ENCODE results near the gene EMP3. TPM values are rescaled to one million over a fixed set of nuclear protein-coding genes. Genes with fewer than 3 reads are reported as not detected.

The EMP3 gene
- total RNA-seq, 1 experiment from 2014 or later, result 8.9 TPM

DNA sequence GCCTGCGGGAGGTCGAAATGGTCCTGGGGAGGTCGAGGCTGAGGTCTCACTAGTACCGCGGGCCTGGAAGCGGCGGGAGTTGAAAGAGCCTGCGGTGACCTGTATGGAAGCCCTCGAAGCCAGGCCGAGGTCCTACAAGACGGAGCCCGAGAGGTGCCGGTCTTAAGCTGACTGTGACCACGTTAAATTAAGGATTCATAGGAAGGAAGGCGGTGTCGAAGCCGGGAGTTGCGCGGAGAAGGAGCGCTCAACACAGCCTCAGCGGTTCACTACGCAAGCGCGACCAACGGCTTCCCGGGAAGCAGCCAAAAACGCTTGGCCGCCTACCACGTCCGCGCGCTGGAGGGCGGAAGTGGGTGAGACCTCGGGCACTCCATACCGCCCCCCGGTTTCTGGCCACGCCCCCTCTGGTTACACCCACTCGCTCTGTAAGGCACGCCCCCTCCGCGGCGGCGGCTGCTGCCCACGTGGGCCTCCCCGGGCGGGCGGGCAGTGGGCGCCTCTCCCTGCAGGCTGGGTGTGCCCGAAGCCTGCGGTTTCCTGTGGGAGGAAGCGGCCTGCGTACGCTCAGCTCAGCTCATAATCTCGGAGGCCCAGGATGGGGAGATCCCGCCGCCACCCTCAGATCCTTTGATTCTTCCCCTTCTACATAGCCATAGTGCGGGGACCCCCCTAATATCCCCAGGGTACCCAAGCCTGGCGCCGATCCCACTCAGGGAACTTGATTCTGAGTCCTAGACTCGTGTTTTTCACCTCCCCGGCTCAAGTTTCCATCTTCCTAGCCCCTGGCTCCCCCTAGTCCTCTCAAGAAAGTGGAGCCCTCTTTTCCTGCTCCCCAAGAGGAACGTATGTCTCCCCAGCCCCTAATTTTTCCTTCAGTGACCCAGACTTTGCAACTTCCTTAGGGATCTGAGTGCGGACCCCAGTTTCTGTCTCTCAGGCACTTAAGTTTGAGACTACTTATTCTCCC lies 3.4 kb upstream of the EMP3 start (continued):
- TF ChIP-seq, protein P1, sequence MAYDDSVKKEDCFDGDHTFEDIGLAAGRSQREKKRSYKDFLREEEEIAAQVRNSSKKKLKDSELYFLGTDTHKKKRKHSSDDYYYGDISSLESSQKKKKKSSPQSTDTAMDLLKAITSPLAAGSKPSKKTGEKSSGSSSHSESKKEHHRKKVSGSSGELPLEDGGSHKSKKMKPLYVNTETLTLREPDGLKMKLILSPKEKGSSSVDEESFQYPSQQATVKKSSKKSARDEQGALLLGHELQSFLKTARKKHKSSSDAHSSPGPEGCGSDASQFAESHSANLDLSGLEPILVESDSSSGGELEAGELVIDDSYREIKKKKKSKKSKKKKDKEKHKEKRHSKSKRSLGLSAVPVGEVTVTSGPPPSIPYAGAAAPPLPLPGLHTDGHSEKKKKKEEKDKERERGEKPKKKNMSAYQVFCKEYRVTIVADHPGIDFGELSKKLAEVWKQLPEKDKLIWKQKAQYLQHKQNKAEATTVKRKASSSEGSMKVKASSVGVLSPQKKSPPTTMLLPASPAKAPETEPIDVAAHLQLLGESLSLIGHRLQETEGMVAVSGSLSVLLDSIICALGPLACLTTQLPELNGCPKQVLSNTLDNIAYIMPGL (CRISPR knock-in tag; IDR thresholded peaks at IDR 0.05), result no peak
- peak; percentile 10; the same call in 1 of the 2 replicates for TF ChIP-seq TEAD1 (CRISPR knock-in tag; IDR thresholded peaks at IDR 0.05)
- TF ChIP-seq NR1H2 (CRISPR knock-in tag; IDR thresholded peaks at IDR 0.05), result no peak
- no peak for TF ChIP-seq ZNF671 (CRISPR knock-in tag; IDR thresholded peaks at IDR 0.05)
- no peak for TF ChIP-seq SOX15 (CRISPR knock-in tag; IDR thresholded peaks at IDR 0.05)
- TF ChIP-seq OVOL2 (CRISPR knock-in tag; IDR thresholded peaks at IDR 0.05; ENCODE audit: borderline replicate concordance), result no peak
- no peak for TF ChIP-seq EMX1 (CRISPR knock-in tag; IDR thresholded peaks at IDR 0.05)
- no peak for TF ChIP-seq ZNF219 (CRISPR knock-in tag; IDR thresholded peaks at IDR 0.05; ENCODE audit: borderline replicate concordance)
- TF ChIP-seq CREB1 (CRISPR knock-in tag; IDR thresholded peaks at IDR 0.05), result no peak
- TF ChIP-seq, protein P2, sequence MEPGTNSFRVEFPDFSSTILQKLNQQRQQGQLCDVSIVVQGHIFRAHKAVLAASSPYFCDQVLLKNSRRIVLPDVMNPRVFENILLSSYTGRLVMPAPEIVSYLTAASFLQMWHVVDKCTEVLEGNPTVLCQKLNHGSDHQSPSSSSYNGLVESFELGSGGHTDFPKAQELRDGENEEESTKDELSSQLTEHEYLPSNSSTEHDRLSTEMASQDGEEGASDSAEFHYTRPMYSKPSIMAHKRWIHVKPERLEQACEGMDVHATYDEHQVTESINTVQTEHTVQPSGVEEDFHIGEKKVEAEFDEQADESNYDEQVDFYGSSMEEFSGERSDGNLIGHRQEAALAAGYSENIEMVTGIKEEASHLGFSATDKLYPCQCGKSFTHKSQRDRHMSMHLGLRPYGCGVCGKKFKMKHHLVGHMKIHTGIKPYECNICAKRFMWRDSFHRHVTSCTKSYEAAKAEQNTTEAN (CRISPR knock-in tag; IDR thresholded peaks at IDR 0.05), result no peak
- TF ChIP-seq, protein P3, sequence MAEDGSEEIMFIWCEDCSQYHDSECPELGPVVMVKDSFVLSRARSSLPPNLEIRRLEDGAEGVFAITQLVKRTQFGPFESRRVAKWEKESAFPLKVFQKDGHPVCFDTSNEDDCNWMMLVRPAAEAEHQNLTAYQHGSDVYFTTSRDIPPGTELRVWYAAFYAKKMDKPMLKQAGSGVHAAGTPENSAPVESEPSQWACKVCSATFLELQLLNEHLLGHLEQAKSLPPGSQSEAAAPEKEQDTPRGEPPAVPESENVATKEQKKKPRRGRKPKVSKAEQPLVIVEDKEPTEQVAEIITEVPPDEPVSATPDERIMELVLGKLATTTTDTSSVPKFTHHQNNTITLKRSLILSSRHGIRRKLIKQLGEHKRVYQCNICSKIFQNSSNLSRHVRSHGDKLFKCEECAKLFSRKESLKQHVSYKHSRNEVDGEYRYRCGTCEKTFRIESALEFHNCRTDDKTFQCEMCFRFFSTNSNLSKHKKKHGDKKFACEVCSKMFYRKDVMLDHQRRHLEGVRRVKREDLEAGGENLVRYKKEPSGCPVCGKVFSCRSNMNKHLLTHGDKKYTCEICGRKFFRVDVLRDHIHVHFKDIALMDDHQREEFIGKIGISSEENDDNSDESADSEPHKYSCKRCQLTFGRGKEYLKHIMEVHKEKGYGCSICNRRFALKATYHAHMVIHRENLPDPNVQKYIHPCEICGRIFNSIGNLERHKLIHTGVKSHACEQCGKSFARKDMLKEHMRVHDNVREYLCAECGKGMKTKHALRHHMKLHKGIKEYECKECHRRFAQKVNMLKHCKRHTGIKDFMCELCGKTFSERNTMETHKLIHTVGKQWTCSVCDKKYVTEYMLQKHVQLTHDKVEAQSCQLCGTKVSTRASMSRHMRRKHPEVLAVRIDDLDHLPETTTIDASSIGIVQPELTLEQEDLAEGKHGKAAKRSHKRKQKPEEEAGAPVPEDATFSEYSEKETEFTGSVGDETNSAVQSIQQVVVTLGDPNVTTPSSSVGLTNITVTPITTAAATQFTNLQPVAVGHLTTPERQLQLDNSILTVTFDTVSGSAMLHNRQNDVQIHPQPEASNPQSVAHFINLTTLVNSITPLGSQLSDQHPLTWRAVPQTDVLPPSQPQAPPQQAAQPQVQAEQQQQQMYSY (CRISPR knock-in tag; IDR thresholded peaks at IDR 0.05), result no peak
- TF ChIP-seq, protein P4, sequence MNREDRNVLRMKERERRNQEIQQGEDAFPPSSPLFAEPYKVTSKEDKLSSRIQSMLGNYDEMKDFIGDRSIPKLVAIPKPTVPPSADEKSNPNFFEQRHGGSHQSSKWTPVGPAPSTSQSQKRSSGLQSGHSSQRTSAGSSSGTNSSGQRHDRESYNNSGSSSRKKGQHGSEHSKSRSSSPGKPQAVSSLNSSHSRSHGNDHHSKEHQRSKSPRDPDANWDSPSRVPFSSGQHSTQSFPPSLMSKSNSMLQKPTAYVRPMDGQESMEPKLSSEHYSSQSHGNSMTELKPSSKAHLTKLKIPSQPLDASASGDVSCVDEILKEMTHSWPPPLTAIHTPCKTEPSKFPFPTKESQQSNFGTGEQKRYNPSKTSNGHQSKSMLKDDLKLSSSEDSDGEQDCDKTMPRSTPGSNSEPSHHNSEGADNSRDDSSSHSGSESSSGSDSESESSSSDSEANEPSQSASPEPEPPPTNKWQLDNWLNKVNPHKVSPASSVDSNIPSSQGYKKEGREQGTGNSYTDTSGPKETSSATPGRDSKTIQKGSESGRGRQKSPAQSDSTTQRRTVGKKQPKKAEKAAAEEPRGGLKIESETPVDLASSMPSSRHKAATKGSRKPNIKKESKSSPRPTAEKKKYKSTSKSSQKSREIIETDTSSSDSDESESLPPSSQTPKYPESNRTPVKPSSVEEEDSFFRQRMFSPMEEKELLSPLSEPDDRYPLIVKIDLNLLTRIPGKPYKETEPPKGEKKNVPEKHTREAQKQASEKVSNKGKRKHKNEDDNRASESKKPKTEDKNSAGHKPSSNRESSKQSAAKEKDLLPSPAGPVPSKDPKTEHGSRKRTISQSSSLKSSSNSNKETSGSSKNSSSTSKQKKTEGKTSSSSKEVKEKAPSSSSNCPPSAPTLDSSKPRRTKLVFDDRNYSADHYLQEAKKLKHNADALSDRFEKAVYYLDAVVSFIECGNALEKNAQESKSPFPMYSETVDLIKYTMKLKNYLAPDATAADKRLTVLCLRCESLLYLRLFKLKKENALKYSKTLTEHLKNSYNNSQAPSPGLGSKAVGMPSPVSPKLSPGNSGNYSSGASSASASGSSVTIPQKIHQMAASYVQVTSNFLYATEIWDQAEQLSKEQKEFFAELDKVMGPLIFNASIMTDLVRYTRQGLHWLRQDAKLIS (CRISPR knock-in tag; IDR thresholded peaks at IDR 0.05; ENCODE audit: borderline replicate concordance), result no peak
- no peak for TF ChIP-seq RELA (CRISPR knock-in tag; IDR thresholded peaks at IDR 0.05; ENCODE audit: borderline replicate concordance)
- TF ChIP-seq SMAD3 (CRISPR knock-in tag; IDR thresholded peaks at IDR 0.05; ENCODE audit: borderline replicate concordance), result no peak
- no peak for TF ChIP-seq NR3C1 (CRISPR knock-in tag; conservative IDR thresholded peaks at IDR 0.05; ENCODE audit: low read depth)
- no peak for TF ChIP-seq ZNF396 (CRISPR knock-in tag; IDR thresholded peaks at IDR 0.05; ENCODE audit: borderline replicate concordance)
- TF ChIP-seq, protein P5, sequence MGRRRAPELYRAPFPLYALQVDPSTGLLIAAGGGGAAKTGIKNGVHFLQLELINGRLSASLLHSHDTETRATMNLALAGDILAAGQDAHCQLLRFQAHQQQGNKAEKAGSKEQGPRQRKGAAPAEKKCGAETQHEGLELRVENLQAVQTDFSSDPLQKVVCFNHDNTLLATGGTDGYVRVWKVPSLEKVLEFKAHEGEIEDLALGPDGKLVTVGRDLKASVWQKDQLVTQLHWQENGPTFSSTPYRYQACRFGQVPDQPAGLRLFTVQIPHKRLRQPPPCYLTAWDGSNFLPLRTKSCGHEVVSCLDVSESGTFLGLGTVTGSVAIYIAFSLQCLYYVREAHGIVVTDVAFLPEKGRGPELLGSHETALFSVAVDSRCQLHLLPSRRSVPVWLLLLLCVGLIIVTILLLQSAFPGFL (CRISPR knock-in tag; IDR thresholded peaks at IDR 0.05; ENCODE audit: borderline replicate concordance), result no peak
- no peak for TF ChIP-seq IRF2 (CRISPR knock-in tag; IDR thresholded peaks at IDR 0.05; ENCODE audit: borderline replicate concordance, low read depth)
- no peak for TF ChIP-seq FOXJ3 (CRISPR knock-in tag; IDR thresholded peaks at IDR 0.05; ENCODE audit: borderline replicate concordance)
- TF ChIP-seq SP1 (CRISPR knock-in tag; conservative IDR thresholded peaks at IDR 0.05), result peak; percentile 95
- TF ChIP-seq RORB (CRISPR knock-in tag; IDR thresholded peaks at IDR 0.05), result no peak
- TF ChIP-seq, protein P6, sequence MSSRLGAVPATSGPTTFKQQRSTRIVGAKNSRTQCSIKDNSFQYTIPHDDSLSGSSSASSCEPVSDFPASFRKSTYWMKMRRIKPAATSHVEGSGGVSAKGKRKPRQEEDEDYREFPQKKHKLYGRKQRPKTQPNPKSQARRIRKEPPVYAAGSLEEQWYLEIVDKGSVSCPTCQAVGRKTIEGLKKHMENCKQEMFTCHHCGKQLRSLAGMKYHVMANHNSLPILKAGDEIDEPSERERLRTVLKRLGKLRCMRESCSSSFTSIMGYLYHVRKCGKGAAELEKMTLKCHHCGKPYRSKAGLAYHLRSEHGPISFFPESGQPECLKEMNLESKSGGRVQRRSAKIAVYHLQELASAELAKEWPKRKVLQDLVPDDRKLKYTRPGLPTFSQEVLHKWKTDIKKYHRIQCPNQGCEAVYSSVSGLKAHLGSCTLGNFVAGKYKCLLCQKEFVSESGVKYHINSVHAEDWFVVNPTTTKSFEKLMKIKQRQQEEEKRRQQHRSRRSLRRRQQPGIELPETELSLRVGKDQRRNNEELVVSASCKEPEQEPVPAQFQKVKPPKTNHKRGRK (CRISPR knock-in tag; IDR thresholded peaks at IDR 0.05; ENCODE audit: borderline replicate concordance), result no peak
- no peak for TF ChIP-seq ZNF263 (CRISPR knock-in tag; IDR thresholded peaks at IDR 0.05; ENCODE audit: low read depth)
- TF ChIP-seq, protein P7, sequence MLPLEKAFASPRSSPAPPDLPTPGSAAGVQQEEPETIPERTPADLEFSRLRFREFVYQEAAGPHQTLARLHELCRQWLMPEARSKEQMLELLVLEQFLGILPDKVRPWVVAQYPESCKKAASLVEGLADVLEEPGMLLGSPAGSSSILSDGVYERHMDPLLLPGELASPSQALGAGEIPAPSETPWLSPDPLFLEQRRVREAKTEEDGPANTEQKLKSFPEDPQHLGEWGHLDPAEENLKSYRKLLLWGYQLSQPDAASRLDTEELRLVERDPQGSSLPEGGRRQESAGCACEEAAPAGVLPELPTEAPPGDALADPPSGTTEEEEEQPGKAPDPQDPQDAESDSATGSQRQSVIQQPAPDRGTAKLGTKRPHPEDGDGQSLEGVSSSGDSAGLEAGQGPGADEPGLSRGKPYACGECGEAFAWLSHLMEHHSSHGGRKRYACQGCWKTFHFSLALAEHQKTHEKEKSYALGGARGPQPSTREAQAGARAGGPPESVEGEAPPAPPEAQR (CRISPR knock-in tag; IDR thresholded peaks at IDR 0.05), result no peak

Measured in WTC11 (cell line).